GM11168 (cell line): ENCODE measurements around the gene APOBEC3H.
"Not testable (repeated sequence)": the region's sequence is repeated elsewhere in the genome, so short reads cannot be mapped to it uniquely, and the experiment has no call there.

Source experiments
- in situ Hi-C: fragments of 300-500 bp; cut with MboI; formaldehyde crosslinking; loops from one replicate; pipeline ENCODE4 v1.12.0; 2022; ENCODE audit warnings: low sequenced_read_pairs; ENCODE audit not compliant: unreplicated experiment

The APOBEC3H gene

DNA sequence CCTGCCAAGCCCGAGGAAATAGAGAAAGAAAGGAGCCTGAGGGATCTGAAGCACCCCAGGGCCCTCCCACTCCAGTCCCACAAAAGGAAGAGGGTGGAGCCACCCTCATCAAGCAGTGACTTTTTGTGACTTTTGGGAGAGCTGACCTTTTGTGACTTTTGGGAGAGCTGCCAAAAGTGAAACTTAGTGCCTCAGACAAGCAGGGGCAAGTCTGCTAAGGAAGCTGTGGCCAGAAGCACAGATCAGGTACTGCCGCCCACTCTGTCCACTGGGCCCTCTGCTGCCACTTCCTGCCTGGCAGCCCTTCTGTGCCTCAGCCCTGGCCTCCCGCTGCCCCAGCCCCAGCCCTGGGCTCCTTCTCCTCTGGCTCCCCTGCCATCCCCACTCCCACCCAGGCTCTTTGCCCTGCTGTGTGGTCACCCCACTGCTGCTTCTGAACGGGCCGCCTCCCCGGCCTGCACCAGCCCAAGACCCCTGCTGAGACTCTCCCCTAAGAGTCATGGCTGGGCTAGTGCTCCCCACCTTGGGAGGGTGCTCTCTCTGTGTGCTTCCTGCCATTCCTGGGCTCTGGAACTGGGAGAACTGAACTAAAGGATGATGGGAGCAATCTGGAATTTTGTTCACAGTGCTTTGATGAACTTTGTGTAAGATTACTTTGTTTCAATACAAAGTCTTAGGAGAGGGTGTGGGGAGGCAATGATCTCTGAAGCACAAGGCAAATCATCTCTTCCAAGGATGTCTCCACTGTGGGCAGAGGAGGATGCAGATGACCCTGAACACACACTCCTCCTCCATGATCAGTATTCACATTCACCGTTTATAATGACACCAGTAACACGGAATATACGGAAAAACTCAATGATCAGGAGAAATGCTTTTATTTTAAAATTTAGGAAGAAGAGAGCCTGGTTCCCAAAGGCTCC lies at the start of gene APOBEC3H:
Gene APOBEC3H, plus strand, starts transcription at position 147 of the 923 bp plus-strand sequence. CDS start 3,035 bp downstream, outside the sequence.
- in situ Hi-C loops = no loop called here

DNA sequence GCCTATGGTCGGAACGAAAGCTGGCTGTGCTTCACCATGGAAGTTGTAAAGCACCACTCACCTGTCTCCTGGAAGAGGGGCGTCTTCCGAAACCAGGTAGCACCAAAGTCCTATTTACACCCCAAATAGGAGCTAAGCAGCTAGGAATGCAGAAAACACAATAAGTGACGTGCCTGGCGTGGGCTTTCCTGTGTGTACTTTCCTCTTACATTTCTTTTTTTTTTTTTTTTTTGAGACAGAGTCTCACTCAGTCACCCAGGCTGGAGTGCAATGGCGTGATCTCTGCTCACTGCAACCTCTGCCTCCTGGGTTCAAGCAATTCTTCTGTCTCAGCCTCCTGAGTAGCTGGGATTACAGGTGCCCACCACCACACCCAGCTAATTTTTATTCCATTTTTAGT lies 47.6 kb upstream of the APOBEC3H start:
- in situ Hi-C loops = not testable (repeated sequence)

DNA sequence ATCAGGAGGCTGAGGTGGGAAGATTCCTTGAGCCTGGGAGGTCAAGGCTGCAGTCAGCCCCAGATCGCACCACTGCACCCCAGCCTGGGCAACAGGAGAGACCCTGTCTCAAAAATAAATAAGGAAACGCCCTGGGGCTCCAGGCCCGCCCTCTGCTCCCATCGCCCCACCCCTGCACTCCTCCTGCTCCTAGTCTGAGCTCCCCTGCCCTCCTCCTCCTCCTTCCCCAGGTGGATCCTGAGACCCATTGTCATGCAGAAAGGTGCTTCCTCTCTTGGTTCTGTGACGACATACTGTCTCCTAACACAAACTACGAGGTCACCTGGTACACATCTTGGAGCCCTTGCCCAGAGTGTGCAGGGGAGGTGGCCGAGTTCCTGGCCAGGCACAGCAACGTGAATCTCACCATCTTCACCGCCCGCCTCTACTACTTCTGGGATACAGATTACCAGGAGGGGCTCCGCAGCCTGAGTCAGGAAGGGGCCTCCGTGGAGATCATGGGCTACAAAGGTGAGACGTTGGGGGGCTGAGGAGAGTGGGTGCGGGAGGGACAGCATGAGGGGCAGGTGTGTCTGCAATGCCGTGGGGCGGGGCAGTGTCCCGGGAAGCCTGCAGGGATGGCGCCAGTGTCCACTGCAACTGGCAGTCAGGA lies 45.1 kb upstream of the APOBEC3H start:
- in situ Hi-C loops = not testable (repeated sequence)

DNA sequence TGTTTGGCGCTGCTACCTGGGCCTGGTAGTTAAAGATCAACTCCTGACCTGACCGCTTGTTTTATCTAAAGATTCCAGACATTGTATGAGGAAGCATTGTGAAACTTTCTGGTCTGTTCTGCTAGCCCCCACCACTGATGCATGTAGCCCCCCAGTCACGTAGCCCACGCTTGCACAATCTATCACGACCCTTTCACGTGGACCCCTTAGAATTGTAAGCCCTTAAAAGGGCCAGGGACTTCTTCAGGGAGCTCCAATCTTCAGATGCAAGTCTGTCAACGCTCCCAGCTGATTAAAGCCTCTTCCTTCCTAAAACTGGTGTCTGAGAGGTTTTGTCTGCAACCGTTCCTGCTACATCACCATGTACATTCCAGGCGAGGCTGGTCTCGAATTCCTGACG lies 41.4 kb upstream of the APOBEC3H start:
- in situ Hi-C loops = no loop called here

DNA sequence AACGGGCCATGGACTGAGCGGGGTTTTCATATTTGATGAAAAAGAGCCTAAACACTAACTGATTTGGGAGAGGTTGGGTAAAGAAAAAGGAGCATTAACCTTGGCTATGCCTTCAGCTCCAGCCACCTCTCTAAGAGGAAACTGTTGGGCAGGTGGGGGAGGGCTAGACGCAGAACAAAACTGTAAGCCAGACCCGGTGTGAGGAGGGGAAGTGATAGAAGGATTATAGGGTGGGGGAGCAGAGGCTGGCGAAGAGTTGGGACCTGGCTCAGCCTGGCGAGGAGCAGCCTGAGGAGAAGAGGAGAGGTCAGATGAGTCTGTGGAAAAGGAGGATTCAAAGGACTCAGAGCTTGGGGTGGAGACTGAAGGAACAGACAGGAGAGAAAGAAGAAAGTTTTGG lies 35.8 kb upstream of the APOBEC3H start:
- in situ Hi-C loops = not testable (repeated sequence)

DNA sequence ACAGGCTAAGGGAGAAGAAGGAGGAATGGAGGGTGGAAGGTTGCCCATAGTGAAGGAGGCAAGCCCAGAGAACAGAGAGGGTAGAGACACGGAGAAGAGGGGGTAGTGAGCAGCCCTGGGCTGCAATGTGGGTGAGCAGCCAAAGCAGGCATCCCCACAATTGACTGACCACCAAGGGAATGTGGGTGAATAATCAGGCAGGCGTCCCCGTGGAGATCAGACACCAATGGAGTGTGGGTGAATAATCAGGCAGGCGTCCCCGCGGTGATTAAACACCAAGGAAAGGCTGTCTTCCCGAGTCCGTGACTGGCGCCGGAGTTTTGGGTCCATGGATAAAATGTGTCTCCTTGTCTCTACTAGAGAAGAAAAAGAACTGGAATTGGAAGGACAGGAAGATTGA lies 35.1 kb upstream of the APOBEC3H start:
- in situ Hi-C loops = not testable (repeated sequence)

DNA sequence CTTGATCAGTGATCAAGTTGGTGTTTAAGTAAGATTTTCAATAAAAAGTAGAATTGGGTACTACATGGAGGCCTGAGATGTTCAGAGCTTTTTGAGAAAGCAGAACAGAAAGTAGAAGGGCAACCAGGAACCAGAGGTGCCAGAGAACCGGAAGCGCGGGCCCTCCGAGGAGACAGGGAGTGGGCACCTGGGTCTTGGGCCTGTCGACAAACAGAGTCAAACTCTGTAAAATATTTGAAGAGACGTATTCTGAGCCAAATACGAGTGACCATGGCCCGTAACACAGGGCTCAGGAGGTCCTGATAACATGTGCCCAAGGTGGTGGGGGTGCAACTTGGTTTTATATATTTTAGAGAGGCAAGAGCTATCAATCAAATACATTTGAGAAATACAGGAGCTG lies 33.1 kb upstream of the APOBEC3H start:
- in situ Hi-C loops = not testable (repeated sequence)

DNA sequence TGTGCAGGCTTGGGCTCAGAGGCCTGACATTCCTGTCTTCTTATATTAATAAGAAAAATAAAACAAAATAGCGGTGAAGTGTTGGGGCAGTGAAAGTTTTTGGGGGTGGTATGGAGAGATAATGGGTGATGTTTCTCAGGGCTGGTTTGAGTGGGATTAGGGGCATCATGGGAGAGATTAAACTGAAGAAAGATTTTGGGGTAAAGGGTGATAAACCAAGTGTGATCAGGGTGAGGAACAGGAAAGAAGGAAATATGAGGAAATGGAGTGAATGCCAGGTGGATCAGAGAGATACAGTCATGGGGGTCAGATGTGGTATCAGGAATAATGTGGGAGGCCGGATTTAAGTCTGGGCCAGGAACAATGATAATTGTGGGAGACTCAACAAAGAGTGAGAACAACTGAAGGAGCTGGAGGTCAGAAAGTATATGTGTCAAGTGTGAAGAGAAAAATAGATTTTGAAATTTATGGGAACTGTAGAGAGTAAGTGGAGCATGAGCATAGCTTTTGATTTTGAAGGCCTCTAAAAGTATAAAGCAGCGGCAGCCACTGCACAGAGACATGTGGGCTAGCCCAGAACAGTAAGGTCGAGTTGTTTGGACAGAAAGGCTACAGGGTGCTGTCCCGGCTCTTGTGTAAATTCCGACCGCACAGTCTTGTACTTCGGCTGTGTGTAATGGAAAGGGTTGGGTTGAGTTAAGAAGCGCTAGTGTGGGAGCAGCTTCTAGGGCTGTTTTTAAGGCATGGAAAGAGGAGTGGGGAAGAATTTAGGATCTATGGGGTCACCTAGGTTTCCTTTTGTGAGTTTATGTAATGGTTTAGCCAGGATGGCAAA lies 30.4 kb upstream of the APOBEC3H start:
- in situ Hi-C loops = not testable (repeated sequence)

DNA sequence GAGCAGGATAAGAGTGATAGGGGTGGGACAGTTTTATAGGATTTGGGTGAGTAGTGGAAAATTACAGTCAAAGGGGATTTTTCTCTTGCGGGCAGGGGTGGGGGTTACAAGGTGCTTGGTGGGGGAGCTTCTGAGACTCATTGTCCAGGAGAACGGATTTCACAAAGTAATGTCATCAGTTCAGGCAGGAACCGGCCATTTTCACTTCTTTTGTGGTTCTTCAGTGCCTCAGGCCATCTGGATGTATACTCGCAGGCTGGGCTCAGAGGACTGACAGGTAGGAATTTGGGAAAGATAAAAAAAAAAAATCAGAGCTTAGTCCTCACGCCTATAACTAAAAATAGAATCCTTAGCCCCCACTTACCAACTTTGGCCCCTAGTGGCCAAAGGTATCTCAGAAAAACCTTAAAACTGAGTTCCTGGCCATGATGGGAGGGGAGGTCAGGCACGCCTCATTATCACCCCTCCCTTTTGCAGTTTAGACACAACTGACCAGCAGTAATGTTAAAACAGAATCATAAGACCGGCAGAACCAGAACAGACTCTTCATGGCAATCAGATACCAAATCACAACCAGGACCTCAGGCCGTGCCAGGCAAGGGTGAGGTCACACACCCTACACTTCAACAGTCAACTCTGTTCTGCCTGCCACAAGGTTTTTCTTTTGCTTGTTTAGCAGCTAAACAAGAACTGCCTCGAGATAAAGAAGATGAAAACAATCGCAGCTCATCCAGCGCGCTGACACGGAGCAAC lies 28.8 kb upstream of the APOBEC3H start:
- in situ Hi-C loops = no loop called here

DNA sequence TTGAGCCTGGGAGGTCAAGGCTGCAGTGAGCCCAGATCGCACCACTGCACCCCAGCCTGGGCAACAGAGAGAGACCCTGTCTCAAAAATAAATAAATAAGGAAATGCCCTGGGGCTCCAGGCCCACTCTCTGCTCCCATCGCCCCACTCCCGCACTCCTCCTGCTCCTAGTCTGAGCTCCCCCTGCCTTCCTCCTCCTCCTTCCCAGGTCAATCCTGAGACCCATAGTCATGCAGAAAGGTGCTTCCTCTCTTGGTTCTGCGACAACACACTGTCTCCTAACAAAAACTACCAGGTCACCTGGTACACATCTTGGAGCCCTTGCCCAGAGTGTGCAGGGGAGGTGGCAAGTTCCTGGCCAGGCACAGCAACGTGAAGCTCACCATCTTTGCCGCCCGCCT lies 26.9 kb upstream of the APOBEC3H start:
- in situ Hi-C loops = no loop called here

DNA sequence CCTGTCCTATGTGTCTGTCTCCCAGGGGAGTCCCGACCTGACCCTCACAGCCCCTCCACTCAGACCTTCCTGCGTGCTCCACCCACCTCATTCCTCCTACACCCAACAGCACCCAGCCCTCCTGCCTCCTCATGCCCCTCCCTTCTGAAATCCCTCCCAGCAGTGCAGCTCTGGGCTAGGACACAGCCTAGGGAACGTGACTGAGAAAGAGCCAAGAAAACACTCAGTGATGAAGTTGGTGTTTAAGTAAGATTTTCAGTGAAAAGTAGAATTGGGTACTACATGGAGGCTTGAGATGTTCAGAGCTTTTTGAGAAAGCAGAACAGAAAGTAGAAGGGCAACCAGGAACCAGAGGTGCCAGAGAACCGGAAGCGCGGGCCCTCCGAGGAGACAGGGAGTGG lies 24.5 kb upstream of the APOBEC3H start:
- in situ Hi-C loops = not testable (repeated sequence)

DNA sequence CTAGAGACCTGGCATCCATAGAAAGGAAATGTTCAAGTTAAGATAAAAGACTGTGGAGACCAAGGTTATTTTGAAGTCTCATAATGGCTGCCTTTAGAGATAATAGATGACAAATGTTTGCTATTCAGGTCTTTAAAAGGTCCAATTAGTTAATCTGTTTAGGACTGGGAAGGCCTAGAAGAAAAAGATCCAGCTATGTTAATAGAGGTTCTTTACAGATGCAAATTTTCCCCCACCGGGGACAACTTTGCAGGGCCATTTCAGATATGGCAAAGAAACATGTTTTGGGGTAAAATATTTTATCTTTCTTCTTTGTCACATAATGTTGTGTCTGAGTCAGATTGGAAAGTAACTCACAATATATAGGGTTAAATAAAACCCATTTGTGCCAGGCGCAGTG lies 23.1 kb upstream of the APOBEC3H start:
- in situ Hi-C loops = no loop called here

DNA sequence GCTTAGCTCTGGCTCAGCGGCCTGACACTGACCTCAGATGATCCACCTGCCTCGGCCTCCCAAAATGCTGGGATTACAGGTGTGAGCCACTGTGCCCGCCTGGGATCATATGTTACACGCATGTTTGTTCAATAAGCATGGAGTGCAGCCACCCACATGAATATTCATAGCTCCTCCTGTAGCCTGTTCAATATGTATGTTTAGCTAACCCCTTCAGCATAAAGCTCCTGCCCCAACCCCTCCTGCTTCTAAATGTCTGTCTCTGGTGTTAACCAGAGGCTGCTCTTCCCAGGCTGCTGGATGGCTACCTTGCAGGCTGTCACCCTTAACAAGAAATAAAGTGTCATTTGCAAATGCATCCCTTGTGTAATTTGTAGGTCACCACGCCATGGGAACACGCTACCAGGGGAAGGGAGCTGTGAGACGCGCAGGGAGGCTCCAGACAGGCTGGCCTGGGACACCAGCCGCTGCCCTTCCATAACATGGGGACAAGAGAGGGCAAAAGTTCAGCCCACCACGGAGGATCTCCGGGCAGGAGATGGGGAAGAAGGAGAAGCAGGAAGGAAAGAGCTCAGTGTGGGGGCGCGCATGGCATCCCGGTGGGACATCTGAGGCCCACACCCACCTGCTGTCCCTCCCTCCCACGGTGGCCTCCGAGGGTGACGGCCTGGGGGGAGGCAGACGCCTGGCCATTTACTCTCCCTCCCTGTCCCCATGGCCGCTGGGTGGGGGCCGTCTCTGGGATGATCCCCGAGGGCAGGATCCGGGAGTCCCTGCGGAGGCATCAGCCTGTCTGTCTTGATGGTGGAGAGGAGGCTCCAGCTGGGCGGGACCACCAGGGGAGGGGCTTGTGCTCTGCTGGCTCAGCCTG lies 20.7 kb upstream of the APOBEC3H start:
- in situ Hi-C loops = loop anchor here (5.0 kb wide), 1 partner anchor 34 kb away; the partner anchor contains the start of gene APOBEC3F

DNA sequence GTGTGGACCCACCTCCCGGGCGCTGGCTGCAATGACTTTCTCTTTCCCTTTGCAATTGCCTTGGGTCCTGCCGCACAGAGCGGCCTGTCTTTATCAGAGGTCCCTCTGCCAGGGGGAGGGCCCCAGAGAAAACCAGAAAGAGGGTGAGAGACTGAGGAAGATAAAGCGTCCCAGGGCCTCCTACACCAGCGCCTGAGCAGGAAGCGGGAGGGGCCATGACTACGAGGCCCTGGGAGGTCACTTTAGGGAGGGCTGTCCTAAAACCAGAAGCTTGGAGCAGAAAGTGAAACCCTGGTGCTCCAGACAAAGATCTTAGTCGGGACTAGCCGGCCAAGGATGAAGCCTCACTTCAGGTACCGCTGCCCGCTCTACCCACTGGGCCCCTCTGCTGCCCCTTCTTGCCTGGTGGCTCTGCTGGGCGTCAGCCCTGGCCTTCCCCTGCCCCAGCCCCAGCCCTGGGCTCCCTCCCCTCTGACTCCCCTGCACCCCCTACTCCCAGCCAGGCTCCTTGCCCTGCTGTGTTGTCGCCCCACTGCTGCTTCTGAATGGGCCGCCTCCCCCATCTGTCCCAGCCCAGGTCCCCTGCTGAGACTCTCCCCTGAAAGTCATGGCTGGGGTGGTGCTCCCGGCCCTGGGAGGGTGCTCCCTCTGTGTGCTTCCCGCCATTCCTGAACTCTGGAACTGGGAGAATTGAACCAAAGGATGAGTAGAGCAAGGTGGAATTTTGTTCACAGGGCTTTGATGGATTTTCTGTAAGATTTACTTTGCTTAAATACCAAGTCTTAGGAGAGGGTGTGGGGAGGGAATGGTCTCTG lies 19.8 kb upstream of the APOBEC3H start, which contains the start of gene APOBEC3G:
Gene APOBEC3G, plus strand, starts transcription at position 250 of the 815 bp plus-strand sequence. Its CDS starts 87 bp downstream, at position 337.
- in situ Hi-C loops = loop anchor here (5.0 kb wide), 1 partner anchor 35 kb away; the partner anchor contains the start of gene APOBEC3F

DNA sequence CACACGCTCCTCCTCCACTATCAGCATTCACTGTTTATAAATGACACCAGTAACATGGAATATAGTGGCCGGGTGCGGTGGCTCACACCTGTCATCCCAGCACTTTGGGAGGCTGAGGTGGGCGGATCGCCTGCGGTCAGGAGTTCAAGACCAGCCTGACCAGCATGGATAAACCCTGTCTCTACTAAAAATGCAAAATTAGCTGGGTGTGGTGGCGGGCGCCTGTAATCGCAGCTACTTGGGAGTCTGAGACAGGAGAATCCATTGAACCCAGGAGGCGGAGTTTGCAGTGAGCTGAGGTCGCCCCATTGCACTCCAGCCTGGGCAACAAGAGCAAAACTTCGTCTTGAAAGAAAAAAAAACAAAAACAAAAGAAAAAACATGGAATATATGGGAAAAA lies 19.1 kb upstream of the APOBEC3H start:
- in situ Hi-C loops = loop anchor here (5.0 kb wide), 1 partner anchor 36 kb away; the partner anchor contains the start of gene APOBEC3F

DNA sequence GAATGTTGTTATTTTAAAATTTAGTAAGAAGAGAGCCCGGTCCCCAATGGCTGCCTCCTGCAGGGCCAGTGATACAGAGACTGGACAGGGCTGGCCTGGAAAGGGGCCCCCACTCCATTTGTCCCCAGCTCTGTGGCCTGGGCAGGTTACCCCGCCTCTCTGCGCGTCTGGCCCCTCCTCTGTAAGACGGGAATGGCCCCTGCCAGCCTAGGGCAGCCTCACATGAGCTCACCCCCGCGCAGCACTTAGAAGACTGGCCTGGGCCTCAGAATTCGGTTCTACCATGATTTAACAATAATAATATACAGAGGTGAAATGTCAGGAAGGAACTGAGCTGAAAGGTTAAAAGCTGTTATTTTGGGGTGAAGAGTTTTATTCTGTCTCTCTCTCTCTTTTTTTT lies 18.7 kb upstream of the APOBEC3H start:
- in situ Hi-C loops = loop anchor here (5.0 kb wide), 1 partner anchor 36 kb away; the partner anchor contains the start of gene APOBEC3F

DNA sequence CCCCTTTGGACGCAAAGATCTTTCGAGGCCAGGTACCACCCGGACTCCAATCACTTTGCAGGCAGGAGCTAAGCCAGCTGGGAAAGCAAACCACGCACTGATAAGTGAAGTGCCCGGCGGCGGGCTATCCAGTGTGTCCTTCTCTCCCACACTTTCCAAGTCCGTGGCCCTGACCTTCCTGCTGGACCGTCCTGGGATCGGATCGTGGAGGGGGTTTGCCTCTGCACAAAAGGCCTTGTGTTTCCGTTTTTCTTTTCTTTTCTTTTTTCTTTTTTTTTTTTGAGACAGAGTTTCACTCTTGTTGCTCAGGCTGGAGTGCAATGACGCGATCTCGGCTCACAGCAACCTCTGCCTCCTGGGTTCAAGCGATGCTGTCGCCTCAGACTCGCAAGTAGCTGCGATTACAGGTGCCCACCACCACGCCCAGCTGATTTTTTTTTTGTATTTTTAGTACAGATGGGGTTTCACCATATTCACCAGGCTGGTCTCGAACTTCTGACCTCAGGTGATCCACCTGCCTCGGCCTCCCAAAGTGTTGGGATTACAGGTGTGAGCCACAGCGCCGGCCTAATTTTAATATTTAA lies 17.9 kb upstream of the APOBEC3H start:
- in situ Hi-C loops = loop anchor here (5.0 kb wide), 1 partner anchor 37 kb away; the partner anchor contains the start of gene APOBEC3F
